ENCODE results near the gene MACROD1.

DNA sequence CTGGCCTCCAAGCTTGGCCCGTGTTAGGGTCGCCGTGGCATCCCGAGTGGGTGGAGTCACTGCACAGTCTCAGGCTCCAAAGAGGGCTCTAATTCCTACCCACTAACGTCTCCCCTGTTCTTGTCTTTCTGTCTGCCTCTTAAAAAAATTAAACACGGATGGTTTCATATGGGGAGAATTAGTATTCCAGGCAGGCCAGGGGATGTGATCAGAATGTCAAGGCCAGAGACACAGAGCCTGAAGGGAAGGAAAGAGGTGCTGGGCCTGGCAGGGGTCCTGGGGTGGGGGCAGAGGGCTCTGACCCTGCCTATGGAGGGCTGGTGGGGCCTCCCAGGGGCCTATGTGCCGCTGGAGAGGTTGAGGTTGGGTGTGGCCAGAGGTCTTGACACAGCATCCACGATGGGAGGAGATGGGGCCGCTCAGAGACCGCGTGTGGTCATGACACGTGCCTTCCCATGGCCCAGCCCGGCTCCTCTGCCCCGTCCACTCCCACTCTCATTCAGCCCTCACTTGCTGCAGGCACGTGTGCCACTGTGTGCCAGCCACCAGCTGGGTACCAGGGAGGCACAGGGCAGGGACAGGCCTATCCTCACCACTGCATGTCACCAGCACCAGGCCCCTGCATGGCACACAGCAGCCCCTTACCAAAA, 73.7 kb downstream of the MACROD1 start:
- TF ChIP-seq POLR2A (IDR thresholded peaks at IDR 0.05; ENCODE audit: low read depth, low read length) (no peak), SPI1 (IDR thresholded peaks at IDR 0.05; ENCODE audit: low read depth, low read length) (no peak), POLR2AphosphoS5 (IDR thresholded peaks at IDR 0.05; ENCODE audit: low read depth, low read length) (no peak), TAF1 (IDR thresholded peaks at IDR 0.05; ENCODE audit: low read depth, low read length) (no peak)
